ENCODE results near the gene ALG12. TPM values are rescaled to one million over a fixed set of nuclear protein-coding genes. Genes with fewer than 3 reads are reported as not detected.

ALG12 gene
- total RNA-seq, 1 experiment from 2014 or later = 29.2 TPM

GRCh38 chr22:49887064-49887451 is 31.2 kb downstream of the ALG12 start (continued):
- TF ChIP-seq, protein P1, sequence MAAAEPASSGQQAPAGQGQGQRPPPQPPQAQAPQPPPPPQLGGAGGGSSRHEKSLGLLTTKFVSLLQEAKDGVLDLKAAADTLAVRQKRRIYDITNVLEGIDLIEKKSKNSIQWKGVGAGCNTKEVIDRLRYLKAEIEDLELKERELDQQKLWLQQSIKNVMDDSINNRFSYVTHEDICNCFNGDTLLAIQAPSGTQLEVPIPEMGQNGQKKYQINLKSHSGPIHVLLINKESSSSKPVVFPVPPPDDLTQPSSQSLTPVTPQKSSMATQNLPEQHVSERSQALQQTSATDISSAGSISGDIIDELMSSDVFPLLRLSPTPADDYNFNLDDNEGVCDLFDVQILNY (CRISPR knock-in tag; IDR thresholded peaks at IDR 0.05) = no peak
- no peak for TF ChIP-seq MAX (CRISPR knock-in tag; IDR thresholded peaks at IDR 0.05)
- no peak for TF ChIP-seq ETV6 (CRISPR knock-in tag; IDR thresholded peaks at IDR 0.05)
- TF ChIP-seq NR2C2 (CRISPR knock-in tag; IDR thresholded peaks at IDR 0.05) = no peak
- TF ChIP-seq HMGA2 (CRISPR knock-in tag; IDR thresholded peaks at IDR 0.05) = no peak
- TF ChIP-seq GTF2I (CRISPR knock-in tag; conservative IDR thresholded peaks at IDR 0.05) = no peak
- no peak for TF ChIP-seq ZNF219 (CRISPR knock-in tag; IDR thresholded peaks at IDR 0.05; ENCODE audit: borderline replicate concordance)

DNA sequence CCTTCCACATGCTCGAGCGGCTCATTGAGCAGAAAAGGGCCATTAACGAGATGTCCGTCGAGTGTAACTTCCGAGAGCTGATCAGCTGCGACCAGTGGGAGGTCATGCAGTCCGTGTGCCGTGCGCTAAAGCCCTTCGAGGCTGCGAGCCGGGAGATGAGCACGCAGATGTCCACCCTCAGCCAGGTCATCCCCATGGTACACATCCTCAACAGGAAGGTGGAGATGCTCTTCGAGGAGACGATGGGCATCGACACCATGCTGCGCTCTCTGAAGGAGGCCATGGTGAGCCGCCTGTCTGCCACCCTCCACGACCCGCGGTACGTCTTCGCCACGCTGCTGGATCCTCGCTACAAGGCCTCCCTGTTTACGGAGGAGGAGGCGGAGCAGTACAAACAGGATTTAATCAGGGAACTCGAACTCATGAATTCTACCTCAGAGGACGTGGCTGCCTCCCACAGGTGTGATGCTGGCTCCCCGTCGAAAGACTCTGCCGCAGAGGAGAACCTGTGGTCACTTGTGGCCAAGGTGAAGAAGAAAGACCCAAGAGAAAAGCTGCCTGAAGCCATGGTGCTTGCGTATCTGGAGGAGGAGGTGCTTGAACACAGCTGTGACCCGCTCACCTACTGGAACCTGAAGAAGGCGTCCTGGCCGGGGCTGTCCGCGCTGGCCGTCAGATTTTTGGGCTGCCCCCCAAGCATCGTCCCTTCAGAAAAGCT is 31.7 kb downstream of the ALG12 start:
- POLR2A ChIA-PET = no interaction called here
- CTCF ChIA-PET = no interaction called here
- no peak for TF ChIP-seq FOXP4 (CRISPR knock-in tag; IDR thresholded peaks at IDR 0.05)
- TF ChIP-seq, protein P2, sequence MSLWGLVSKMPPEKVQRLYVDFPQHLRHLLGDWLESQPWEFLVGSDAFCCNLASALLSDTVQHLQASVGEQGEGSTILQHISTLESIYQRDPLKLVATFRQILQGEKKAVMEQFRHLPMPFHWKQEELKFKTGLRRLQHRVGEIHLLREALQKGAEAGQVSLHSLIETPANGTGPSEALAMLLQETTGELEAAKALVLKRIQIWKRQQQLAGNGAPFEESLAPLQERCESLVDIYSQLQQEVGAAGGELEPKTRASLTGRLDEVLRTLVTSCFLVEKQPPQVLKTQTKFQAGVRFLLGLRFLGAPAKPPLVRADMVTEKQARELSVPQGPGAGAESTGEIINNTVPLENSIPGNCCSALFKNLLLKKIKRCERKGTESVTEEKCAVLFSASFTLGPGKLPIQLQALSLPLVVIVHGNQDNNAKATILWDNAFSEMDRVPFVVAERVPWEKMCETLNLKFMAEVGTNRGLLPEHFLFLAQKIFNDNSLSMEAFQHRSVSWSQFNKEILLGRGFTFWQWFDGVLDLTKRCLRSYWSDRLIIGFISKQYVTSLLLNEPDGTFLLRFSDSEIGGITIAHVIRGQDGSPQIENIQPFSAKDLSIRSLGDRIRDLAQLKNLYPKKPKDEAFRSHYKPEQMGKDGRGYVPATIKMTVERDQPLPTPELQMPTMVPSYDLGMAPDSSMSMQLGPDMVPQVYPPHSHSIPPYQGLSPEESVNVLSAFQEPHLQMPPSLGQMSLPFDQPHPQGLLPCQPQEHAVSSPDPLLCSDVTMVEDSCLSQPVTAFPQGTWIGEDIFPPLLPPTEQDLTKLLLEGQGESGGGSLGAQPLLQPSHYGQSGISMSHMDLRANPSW (CRISPR knock-in tag; conservative IDR thresholded peaks at IDR 0.05; ENCODE audit: low read depth) = no peak
- TF ChIP-seq NFE2L1 (CRISPR knock-in tag; IDR thresholded peaks at IDR 0.05) = no peak
- DNase-seq (ENCODE audit: low spot score) = no peak
- Mint-ChIP-seq H3K9me3 (peaks cover 24% of the 10 kb centered on the region), H3K27me3 (ENCODE audit: low read depth) (peaks cover 3% of the 10 kb centered on the region; the same call in 1 of the 2 replicates), H3K36me3 (peaks cover 85% of the 10 kb centered on the region), H3K27ac (no peak overlapping the region), H3K4me3 (no peak overlapping the region), H3K4me1 (no peaks in the 10 kb centered on the region; the same call in 1 of the 2 replicates)
- no peak for ATAC-seq

- ATAC-seq (no peak), DNase-seq (ENCODE audit: low spot score) (no peak)
- POLR2A ChIA-PET = no interaction called here
- H3K27ac Mint-ChIP-seq = no peak overlapping the region
- peaks cover 18% of the 10 kb centered on the region for H3K9me3 Mint-ChIP-seq
- CTCF ChIA-PET = no interaction called here
- H3K36me3 Mint-ChIP-seq = peaks cover 79% of the 10 kb centered on the region
- H3K27me3 Mint-ChIP-seq (ENCODE audit: low read depth) = no peaks in the 10 kb centered on the region
- H3K4me3 Mint-ChIP-seq = no peak overlapping the region
- no peaks in the 10 kb centered on the region; the same call in 1 of the 2 replicates for H3K4me1 Mint-ChIP-seq
- TF ChIP-seq FOXP4 (CRISPR knock-in tag; IDR thresholded peaks at IDR 0.05) (no peak), SMAD3 (CRISPR knock-in tag; IDR thresholded peaks at IDR 0.05; ENCODE audit: borderline replicate concordance) (no peak), ZNF671 (CRISPR knock-in tag; IDR thresholded peaks at IDR 0.05) (no peak), ZNF232 (CRISPR knock-in tag; IDR thresholded peaks at IDR 0.05) (no peak), ZBTB43 (CRISPR knock-in tag; IDR thresholded peaks at IDR 0.05) (no peak), ZNF416 (CRISPR knock-in tag; IDR thresholded peaks at IDR 0.05) (no peak), MAX (CRISPR knock-in tag; IDR thresholded peaks at IDR 0.05) (no peak), AR (CRISPR knock-in tag; IDR thresholded peaks at IDR 0.05) (no peak), TP53 (CRISPR knock-in tag; IDR thresholded peaks at IDR 0.05) (no peak), GTF2I (CRISPR knock-in tag; conservative IDR thresholded peaks at IDR 0.05) (no peak)
- TF ChIP-seq, protein P3, sequence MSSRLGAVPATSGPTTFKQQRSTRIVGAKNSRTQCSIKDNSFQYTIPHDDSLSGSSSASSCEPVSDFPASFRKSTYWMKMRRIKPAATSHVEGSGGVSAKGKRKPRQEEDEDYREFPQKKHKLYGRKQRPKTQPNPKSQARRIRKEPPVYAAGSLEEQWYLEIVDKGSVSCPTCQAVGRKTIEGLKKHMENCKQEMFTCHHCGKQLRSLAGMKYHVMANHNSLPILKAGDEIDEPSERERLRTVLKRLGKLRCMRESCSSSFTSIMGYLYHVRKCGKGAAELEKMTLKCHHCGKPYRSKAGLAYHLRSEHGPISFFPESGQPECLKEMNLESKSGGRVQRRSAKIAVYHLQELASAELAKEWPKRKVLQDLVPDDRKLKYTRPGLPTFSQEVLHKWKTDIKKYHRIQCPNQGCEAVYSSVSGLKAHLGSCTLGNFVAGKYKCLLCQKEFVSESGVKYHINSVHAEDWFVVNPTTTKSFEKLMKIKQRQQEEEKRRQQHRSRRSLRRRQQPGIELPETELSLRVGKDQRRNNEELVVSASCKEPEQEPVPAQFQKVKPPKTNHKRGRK (CRISPR knock-in tag; IDR thresholded peaks at IDR 0.05; ENCODE audit: borderline replicate concordance) = no peak
Observed at GRCh38 chr22:49885881-49886280, 32.4 kb downstream of the ALG12 start.

Measured in WTC11 (cell line).